ENCODE data around the gene STXBP1. TPM values are rescaled to one million over a fixed set of nuclear protein-coding genes. Genes with fewer than 3 reads are reported as not detected.

STXBP1 gene
- 10 to 100 TPM in 9 of 10 donors, 1 to 10 TPM in 1; 9.9 to 17.4 (median 14.2) TPM for polyA plus RNA-seq (ENCODE audit: insufficient read length in 10 of 10)
- long read RNA-seq, donor 1, transcript STXBP1-212 (1 exons, 2,582 nt): major isoform, 10 of 13 reads
- long read RNA-seq, donor 1, partial matches to known transcripts: 0 of 13 reads
- long read RNA-seq, donor 1, other reads (novel, unspliced or antisense): 0 of 13 reads
- long read RNA-seq, donor 2, transcript STXBP1-212 (1 exons, 2,582 nt): major isoform, 12 of 14 reads
- long read RNA-seq, donor 2, partial matches to known transcripts: 0 of 14 reads
- long read RNA-seq, donor 2, other reads (novel, unspliced or antisense): 0 of 14 reads
- long read RNA-seq, donor 3, partial matches to known transcripts: 0 of 1 reads
- long read RNA-seq, donor 3, other reads (novel, unspliced or antisense): 0 of 1 reads
- long read RNA-seq, donor 4, partial matches to known transcripts: 0 of 1 reads
- long read RNA-seq, donor 4, other reads (novel, unspliced or antisense): 0 of 1 reads
- long read RNA-seq, donor 5, transcript STXBP1-212 (1 exons, 2,582 nt): major isoform, 11 of 13 reads
- long read RNA-seq, donor 5, partial matches to known transcripts: 0 of 13 reads
- long read RNA-seq, donor 5, other reads (novel, unspliced or antisense): 0 of 13 reads
- long read RNA-seq, donor 6, transcript STXBP1-212 (1 exons, 2,582 nt): major isoform, 5 of 7 reads
- long read RNA-seq, donor 6, partial matches to known transcripts: 0 of 7 reads
- long read RNA-seq, donor 6, other reads (novel, unspliced or antisense): 0 of 7 reads
- long read RNA-seq, donor 7, transcript STXBP1-212 (1 exons, 2,582 nt): major isoform, 6 of 7 reads
- long read RNA-seq, donor 7, partial matches to known transcripts: 0 of 7 reads
- long read RNA-seq, donor 7, other reads (novel, unspliced or antisense): 0 of 7 reads
- long read RNA-seq, donor 8, transcript STXBP1-212 (1 exons, 2,582 nt): major isoform, 6 of 6 reads
- long read RNA-seq, donor 8, partial matches to known transcripts: 0 of 6 reads
- long read RNA-seq, donor 8, other reads (novel, unspliced or antisense): 0 of 6 reads
- long read RNA-seq, donor 9, partial matches to known transcripts: 0 of 3 reads
- long read RNA-seq, donor 9, other reads (novel, unspliced or antisense): 0 of 3 reads

- peak; percentile 85 to 95 (median 93) for DNase-seq
Measured at GRCh38 chr9:127611899-127612790, at the start of gene STXBP1. TSS of gene STXBP1 (plus strand) at chr9:127612277. CDS start at chr9:127612404, 127 bp downstream.

GRCh38 chr9:127562279-127562796 is 49.7 kb upstream of the STXBP1 start:
- no peak for DNase-seq

GRCh38 chr9:127562841-127563401 is 49.2 kb upstream of the STXBP1 start:
- peak in 1 of 3 donors; percentile 21 for DNase-seq

GRCh38 chr9:127563579-127563978 is 48.5 kb upstream of the STXBP1 start:
- DNase-seq: no peak

- DNase-seq: no peak
Measured at GRCh38 chr9:127565231-127565630, 46.8 kb upstream of the STXBP1 start.

- DNase-seq: no peak
Measured at GRCh38 chr9:127566351-127567001, 45.6 kb upstream of the STXBP1 start.

- DNase-seq: peak in 1 of 3 donors; percentile 78
Measured at GRCh38 chr9:127567035-127567729, 44.9 kb upstream of the STXBP1 start.

- DNase-seq: peak in 1 of 3 donors; percentile 70
Measured at GRCh38 chr9:127567730-127568617, 44.1 kb upstream of the STXBP1 start.

- no peak for DNase-seq
Measured at GRCh38 chr9:127568618-127568970, 43.5 kb upstream of the STXBP1 start.

GRCh38 chr9:127568971-127569885 is 42.8 kb upstream of the STXBP1 start:
- DNase-seq: peak; percentile 83 to 89 (median 89)

- no peak for DNase-seq
Measured at GRCh38 chr9:127569886-127570401, 42.1 kb upstream of the STXBP1 start.

- DNase-seq: peak in 1 of 3 donors; percentile 10
Measured at GRCh38 chr9:127570533-127571111, 41.5 kb upstream of the STXBP1 start.

- no peak for DNase-seq
Measured at GRCh38 chr9:127571971-127572370, 40.1 kb upstream of the STXBP1 start.

- DNase-seq: peak in 1 of 3 donors; percentile 15
Measured at GRCh38 chr9:127572961-127573721, 38.9 kb upstream of the STXBP1 start.

Data from muscle of back (tissue), 13 donors.